ENCODE measurements around the gene USP10.

The USP10 gene

DNA sequence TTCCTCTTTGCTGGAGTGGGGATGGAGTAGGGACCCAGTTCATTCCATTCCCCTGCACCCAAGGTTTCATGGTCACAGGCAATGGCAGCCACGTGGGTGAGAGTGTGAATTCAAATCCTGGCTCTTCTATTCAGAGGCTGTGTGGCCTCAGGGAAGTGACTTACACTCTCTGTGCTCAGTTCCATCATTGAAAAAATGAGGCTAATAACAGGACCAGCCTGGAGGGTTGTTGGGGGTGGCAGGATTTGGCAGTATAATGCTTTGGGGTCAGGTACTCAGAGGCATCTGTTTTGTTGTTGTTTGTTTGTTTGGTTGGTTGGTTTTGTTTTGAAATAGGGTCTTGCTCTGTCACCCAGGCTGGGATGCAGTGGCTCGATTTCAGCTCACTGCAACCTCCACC lies 117.8 kb downstream of the USP10 start:
- H3K27me3 Mint-ChIP-seq: peaks cover 63% of the 10 kb centered on the region
- H3K9me3 Mint-ChIP-seq: no peaks in the 10 kb centered on the region
- no peak overlapping the region for H3K27ac Mint-ChIP-seq (ENCODE audit: low read depth)
- DNase-seq (ENCODE audit: low spot score in 2 of 2) (no peak), ATAC-seq (replicated peaks; ENCODE audit: extremely low read depth, poor library complexity, severe bottlenecking) (no peak)
- peaks cover 2% of the 10 kb centered on the region for H3K36me3 Mint-ChIP-seq (ENCODE audit: insufficient read depth)
- no peak overlapping the region for H3K4me3 Mint-ChIP-seq
- H3K4me1 Mint-ChIP-seq: peaks cover 10% of the 10 kb centered on the region

DNA sequence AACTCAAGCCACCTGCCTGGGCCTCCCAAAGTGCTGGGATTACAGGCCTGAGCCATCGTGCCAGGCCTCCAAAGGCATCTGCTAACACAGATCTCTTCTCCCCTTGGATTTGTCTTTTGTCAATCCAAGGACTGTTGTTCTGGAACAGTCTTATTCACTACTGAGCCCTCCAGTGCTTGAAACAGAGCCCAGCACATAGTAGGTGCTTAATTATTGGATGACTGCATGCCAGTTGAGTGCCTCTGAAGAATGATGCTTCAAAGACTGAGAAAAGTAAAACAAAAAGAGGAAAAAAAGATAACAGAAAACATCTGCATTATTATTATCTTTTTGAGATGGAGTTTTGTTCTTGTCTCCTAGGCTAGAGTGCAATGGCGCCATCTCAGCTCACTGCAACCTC lies 118.3 kb downstream of the USP10 start:
- no peak overlapping the region for H3K27ac Mint-ChIP-seq (ENCODE audit: low read depth)
- no peaks in the 10 kb centered on the region for H3K9me3 Mint-ChIP-seq
- H3K27me3 Mint-ChIP-seq: peaks cover 68% of the 10 kb centered on the region
- peaks cover 2% of the 10 kb centered on the region for H3K36me3 Mint-ChIP-seq (ENCODE audit: insufficient read depth)
- DNase-seq (ENCODE audit: low spot score in 2 of 2) (no peak), ATAC-seq (replicated peaks; ENCODE audit: extremely low read depth, poor library complexity, severe bottlenecking) (no peak)
- peaks cover 10% of the 10 kb centered on the region for H3K4me1 Mint-ChIP-seq
- no peak overlapping the region for H3K4me3 Mint-ChIP-seq

DNA sequence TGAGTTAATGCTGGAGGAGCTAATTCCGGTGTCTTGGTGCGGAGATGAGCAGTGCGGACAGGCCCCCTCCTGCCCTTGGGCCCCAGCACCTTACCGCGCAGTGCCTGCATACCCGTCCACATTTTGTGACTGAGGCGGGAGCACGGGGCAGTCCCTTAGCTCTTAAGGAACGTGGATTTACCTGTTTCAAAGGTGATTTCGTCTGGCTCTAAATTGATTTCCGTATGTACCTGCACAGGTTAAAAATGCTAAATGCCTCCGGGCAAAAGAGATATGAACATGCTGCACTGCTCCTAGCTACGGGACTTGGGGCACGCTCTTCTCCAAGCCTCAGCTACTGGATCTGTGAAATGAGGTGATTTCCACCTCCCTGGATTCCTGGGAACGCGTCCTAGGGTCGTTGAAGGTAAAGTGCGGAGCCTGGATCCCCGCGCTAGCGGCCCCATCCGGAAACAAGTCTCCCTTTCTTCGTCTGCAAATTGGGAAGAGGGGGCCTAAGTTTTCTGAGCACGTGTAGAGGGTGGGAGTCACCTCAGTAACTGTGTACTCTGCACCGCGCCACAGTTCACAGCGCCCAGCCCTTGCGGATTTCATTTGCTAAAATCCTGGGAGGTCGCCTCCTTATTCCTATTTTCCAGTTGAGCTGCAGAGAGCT lies 119.3 kb downstream of the USP10 start:
- peaks cover 73% of the 10 kb centered on the region for H3K27me3 Mint-ChIP-seq
- no peak overlapping the region for H3K4me3 Mint-ChIP-seq
- no peak overlapping the region for H3K27ac Mint-ChIP-seq (ENCODE audit: low read depth)
- peaks cover 2% of the 10 kb centered on the region for H3K36me3 Mint-ChIP-seq (ENCODE audit: insufficient read depth)
- H3K9me3 Mint-ChIP-seq: no peaks in the 10 kb centered on the region
- peaks cover 10% of the 10 kb centered on the region for H3K4me1 Mint-ChIP-seq
- ATAC-seq (replicated peaks; ENCODE audit: extremely low read depth, poor library complexity, severe bottlenecking) (no peak), DNase-seq (ENCODE audit: low spot score in 2 of 2) (no peak)

DNA sequence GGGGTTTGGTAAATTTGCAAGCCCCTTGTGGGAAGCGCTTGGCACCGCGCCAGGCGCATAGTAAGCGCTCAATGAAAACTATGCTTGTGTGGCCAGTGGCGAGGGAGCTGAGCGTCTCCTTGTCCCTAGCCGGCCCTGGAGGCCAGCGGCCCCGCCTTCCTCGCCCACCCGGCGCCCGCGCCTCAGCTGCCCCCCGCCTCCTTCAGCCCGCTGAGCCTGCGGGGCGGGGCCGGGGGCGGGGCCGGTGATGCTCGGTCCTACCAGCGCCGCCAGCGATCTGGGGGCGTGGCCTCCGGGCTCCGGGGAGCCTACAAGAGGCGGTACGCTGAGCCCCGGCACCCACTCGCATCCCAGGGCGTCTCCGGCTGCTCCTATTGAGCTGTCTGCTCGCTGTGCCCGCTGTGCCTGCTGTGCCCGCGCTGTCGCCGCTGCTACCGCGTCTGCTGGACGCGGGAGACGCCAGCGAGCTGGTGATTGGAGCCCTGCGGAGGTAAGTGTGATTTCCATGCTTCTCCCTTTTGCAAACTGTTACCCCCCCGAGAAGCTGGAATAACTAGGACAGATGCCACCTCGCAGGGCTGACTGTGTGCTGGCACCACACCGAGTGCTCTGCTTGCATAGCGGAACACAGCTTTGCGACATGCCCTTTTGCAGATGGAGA lies 120.0 kb downstream of the USP10 start, which contains the start of gene CRISPLD2:
Gene CRISPLD2, plus strand, starts transcription at position 342 of the 661 bp plus-strand sequence. CDS start 18,511 bp downstream, outside the sequence.
- Mint-ChIP-seq H3K4me1 (peaks cover 10% of the 10 kb centered on the region), H3K27ac (ENCODE audit: low read depth) (no peak within 1 kb of the TSS), H3K36me3 (ENCODE audit: insufficient read depth) (peaks cover 2% of the 10 kb centered on the region), H3K4me3 (peak within 1 kb of the TSS; percentile 72), H3K9me3 (no peaks in the 10 kb centered on the region), H3K27me3 (peaks cover 74% of the 10 kb centered on the region)
- peak; percentile 89 for ATAC-seq (replicated peaks; ENCODE audit: extremely low read depth, poor library complexity, severe bottlenecking)
- DNase-seq (ENCODE audit: low spot score in 2 of 2): peak; percentile 49 to 52

GRCh38 chr16:84820305-84820684 lies 120.5 kb downstream of the USP10 start:
- ATAC-seq (replicated peaks; ENCODE audit: extremely low read depth, poor library complexity, severe bottlenecking) (no peak), DNase-seq (ENCODE audit: low spot score in 2 of 2) (no peak)
- peaks cover 74% of the 10 kb centered on the region for H3K27me3 Mint-ChIP-seq
- no peaks in the 10 kb centered on the region for H3K9me3 Mint-ChIP-seq
- H3K4me1 Mint-ChIP-seq: peaks cover 10% of the 10 kb centered on the region
- H3K36me3 Mint-ChIP-seq (ENCODE audit: insufficient read depth): peaks cover 2% of the 10 kb centered on the region
- no peak overlapping the region for H3K27ac Mint-ChIP-seq (ENCODE audit: low read depth)
- peak overlapping the region; percentile 72 for H3K4me3 Mint-ChIP-seq

DNA sequence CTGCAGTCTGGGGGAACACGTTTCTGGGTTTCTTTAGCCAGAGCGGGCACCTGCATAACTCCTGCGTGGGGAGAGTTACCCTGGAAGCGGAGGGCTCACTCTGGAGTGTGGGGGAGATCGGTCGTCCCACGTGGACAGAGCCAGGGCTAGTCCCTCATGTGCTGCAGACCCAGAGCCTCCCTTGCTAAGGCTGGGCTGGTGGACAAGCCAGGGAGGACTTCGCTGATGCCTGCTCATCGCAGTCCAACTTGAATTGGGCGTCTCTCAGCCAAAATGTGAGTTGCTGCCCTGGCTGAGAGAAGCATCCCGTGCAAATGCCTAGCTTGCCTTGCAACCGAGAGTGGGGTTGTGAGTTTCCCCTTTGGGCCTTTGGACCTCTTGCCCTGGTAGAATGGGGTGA lies 121.0 kb downstream of the USP10 start:
- H3K36me3 Mint-ChIP-seq (ENCODE audit: insufficient read depth): peaks cover 2% of the 10 kb centered on the region
- DNase-seq (ENCODE audit: low spot score in 2 of 2) (no peak), ATAC-seq (replicated peaks; ENCODE audit: extremely low read depth, poor library complexity, severe bottlenecking) (no peak)
- peak overlapping the region; percentile 72 for H3K4me3 Mint-ChIP-seq
- no peak overlapping the region for H3K27ac Mint-ChIP-seq (ENCODE audit: low read depth)
- H3K4me1 Mint-ChIP-seq: peaks cover 10% of the 10 kb centered on the region
- no peaks in the 10 kb centered on the region for H3K9me3 Mint-ChIP-seq
- H3K27me3 Mint-ChIP-seq: peaks cover 71% of the 10 kb centered on the region

- ATAC-seq (replicated peaks; ENCODE audit: extremely low read depth, poor library complexity, severe bottlenecking) (no peak), DNase-seq (ENCODE audit: low spot score in 2 of 2) (no peak)
- Mint-ChIP-seq H3K27ac (ENCODE audit: low read depth) (no peak overlapping the region), H3K36me3 (ENCODE audit: insufficient read depth) (peaks cover 2% of the 10 kb centered on the region), H3K27me3 (peaks cover 71% of the 10 kb centered on the region), H3K4me3 (no peak overlapping the region), H3K9me3 (no peaks in the 10 kb centered on the region), H3K4me1 (peaks cover 10% of the 10 kb centered on the region)
Observed at GRCh38 chr16:84821179-84821578, 121.4 kb downstream of the USP10 start.

GRCh38 chr16:84821728-84822689 lies 122.2 kb downstream of the USP10 start:
- Mint-ChIP-seq H3K27me3 (peaks cover 71% of the 10 kb centered on the region), H3K27ac (ENCODE audit: low read depth) (no peak overlapping the region), H3K4me3 (no peak overlapping the region), H3K36me3 (ENCODE audit: insufficient read depth) (peaks cover 2% of the 10 kb centered on the region), H3K9me3 (no peaks in the 10 kb centered on the region), H3K4me1 (peaks cover 10% of the 10 kb centered on the region)
- DNase-seq (ENCODE audit: low spot score in 2 of 2): no peak
- ATAC-seq (replicated peaks; ENCODE audit: extremely low read depth, poor library complexity, severe bottlenecking): no peak

- Mint-ChIP-seq H3K27me3 (peaks cover 74% of the 10 kb centered on the region), H3K36me3 (ENCODE audit: insufficient read depth) (peaks cover 2% of the 10 kb centered on the region), H3K4me3 (no peak overlapping the region), H3K4me1 (peaks cover 10% of the 10 kb centered on the region), H3K27ac (ENCODE audit: low read depth) (no peak overlapping the region), H3K9me3 (no peaks in the 10 kb centered on the region)
- DNase-seq (ENCODE audit: low spot score in 2 of 2) (no peak), ATAC-seq (replicated peaks; ENCODE audit: extremely low read depth, poor library complexity, severe bottlenecking) (no peak)
Observed at GRCh38 chr16:84822990-84823389, 123.2 kb downstream of the USP10 start.

- no peak overlapping the region for H3K27ac Mint-ChIP-seq (ENCODE audit: low read depth)
- H3K4me1 Mint-ChIP-seq: peaks cover 10% of the 10 kb centered on the region
- H3K36me3 Mint-ChIP-seq (ENCODE audit: insufficient read depth): peaks cover 2% of the 10 kb centered on the region
- DNase-seq (ENCODE audit: low spot score in 2 of 2) (no peak), ATAC-seq (replicated peaks; ENCODE audit: extremely low read depth, poor library complexity, severe bottlenecking) (no peak)
- H3K27me3 Mint-ChIP-seq: peaks cover 74% of the 10 kb centered on the region
- H3K4me3 Mint-ChIP-seq: no peak overlapping the region
- no peaks in the 10 kb centered on the region for H3K9me3 Mint-ChIP-seq
Observed at GRCh38 chr16:84823484-84823883, 123.7 kb downstream of the USP10 start.

DNA sequence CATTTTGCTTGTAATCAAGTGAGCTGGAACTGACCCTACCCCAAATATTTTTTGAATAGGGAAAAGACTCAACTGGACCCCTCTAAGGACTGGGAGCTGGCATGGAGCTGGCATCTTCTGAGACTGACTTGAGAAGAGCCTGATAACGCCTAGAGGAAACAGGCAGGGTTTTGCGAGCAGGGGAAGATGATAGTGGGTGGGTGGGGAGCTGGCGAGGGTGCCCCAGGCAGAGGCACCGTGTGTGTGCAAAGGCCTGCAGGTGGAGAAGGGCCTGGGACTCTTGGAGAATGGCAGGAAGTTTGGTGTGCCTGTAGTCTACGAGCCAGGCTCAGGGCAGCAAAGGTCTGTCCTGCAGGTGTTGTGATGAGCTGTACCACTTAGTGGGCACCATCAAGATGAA lies 124.1 kb downstream of the USP10 start:
- DNase-seq (ENCODE audit: low spot score in 2 of 2) (no peak), ATAC-seq (replicated peaks; ENCODE audit: extremely low read depth, poor library complexity, severe bottlenecking) (no peak)
- Mint-ChIP-seq H3K9me3 (no peaks in the 10 kb centered on the region), H3K27me3 (peaks cover 74% of the 10 kb centered on the region), H3K27ac (ENCODE audit: low read depth) (no peak overlapping the region), H3K36me3 (ENCODE audit: insufficient read depth) (peaks cover 1% of the 10 kb centered on the region), H3K4me3 (no peak overlapping the region), H3K4me1 (peaks cover 10% of the 10 kb centered on the region)

DNA sequence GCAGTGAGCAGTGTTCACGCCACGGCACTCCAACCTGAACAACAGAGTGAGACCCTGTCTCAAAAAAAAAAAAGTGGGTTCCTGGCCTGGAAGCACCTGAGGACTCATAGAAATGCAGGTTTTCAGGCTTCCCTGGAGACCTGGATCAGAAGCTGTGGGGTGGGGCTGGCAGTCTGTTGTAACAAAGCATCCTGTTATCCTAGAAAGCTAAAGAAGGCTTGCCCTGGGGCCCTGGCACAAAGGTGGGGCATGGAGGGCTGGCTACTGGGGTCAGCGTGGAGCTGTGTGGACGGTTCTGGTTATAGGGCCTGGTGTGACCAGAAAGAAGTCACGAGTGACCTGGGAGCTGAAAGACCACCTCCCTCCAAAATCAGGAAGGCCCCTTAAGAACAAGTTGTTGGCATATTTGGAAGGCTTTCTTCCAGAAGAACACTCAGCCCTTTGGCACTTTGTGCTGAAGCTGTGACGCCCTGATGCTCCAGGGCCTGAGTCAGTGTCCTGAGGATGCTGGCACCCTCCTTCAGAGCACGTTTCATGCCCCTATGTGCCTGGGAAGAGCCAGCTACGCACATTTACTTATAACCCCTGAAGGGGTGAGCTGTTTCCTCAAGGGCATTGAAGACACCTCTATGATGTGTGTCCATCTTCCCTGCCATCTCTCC lies 126.2 kb downstream of the USP10 start:
- Mint-ChIP-seq H3K9me3 (no peaks in the 10 kb centered on the region), H3K27ac (ENCODE audit: low read depth) (no peak overlapping the region), H3K4me1 (no peaks in the 10 kb centered on the region), H3K36me3 (ENCODE audit: insufficient read depth) (no peaks in the 10 kb centered on the region), H3K27me3 (peaks cover 67% of the 10 kb centered on the region), H3K4me3 (no peak overlapping the region)
- no peak for ATAC-seq (replicated peaks; ENCODE audit: extremely low read depth, poor library complexity, severe bottlenecking)
- no peak for DNase-seq (ENCODE audit: low spot score in 2 of 2)

All from central memory CD8-positive, alpha-beta T cell (primary cell).